ENCODE measurements around the gene RASSF3.

Gene RASSF3

DNA sequence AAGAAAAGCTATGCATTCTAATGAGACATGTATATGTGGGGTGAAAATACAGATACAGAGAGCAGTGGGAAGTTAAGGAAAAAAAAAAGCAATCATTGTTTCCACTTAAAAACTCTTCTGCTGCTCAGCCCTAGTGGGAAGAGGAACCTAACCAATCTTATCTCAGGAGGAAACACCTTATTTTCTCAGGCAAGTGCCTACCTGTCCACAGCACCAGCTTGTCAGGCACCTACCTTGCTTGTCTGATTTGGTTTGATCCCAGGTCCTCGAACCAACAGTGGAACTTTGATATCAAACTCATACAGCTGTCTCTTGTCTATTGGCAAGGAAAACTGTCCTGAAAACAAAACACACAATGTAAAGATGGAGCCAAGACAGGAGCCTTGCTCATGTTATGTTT, 126.5 kb downstream of the RASSF3 start:
- no peak for TF ChIP-seq EZH2 (IDR thresholded peaks at IDR 0.05; ENCODE audit: borderline replicate concordance, low read depth, low read length, severe bottlenecking)
- TF ChIP-seq, protein P1, sequence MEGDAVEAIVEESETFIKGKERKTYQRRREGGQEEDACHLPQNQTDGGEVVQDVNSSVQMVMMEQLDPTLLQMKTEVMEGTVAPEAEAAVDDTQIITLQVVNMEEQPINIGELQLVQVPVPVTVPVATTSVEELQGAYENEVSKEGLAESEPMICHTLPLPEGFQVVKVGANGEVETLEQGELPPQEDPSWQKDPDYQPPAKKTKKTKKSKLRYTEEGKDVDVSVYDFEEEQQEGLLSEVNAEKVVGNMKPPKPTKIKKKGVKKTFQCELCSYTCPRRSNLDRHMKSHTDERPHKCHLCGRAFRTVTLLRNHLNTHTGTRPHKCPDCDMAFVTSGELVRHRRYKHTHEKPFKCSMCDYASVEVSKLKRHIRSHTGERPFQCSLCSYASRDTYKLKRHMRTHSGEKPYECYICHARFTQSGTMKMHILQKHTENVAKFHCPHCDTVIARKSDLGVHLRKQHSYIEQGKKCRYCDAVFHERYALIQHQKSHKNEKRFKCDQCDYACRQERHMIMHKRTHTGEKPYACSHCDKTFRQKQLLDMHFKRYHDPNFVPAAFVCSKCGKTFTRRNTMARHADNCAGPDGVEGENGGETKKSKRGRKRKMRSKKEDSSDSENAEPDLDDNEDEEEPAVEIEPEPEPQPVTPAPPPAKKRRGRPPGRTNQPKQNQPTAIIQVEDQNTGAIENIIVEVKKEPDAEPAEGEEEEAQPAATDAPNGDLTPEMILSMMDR (IDR thresholded peaks at IDR 0.05; ENCODE audit: borderline replicate concordance, extremely low read depth, low read length, poor library complexity, severe bottlenecking) = no peak
- Histone ChIP-seq H3K9me3 (ENCODE audit: insufficient read depth, low read length, severe bottlenecking) (no peaks in the 10 kb centered on the region), H3K4me2 (ENCODE audit: insufficient read depth, low read length) (no peak overlapping the region), H4K20me1 (ENCODE audit: insufficient read depth, low read length) (no peaks in the 10 kb centered on the region), H3K27ac (ENCODE audit: low read length) (no peak overlapping the region), H2AFZ (ENCODE audit: low read depth, low read length) (no peak overlapping the region), H3K9ac (ENCODE audit: low read depth, low read length) (no peak overlapping the region), H3K79me2 (ENCODE audit: insufficient read depth, low read length) (no peaks in the 10 kb centered on the region), H3K36me3 (ENCODE audit: insufficient read depth, low read length) (peaks cover 56% of the 10 kb centered on the region), H3K4me1 (ENCODE audit: insufficient read depth, low read length) (no peaks in the 10 kb centered on the region), H3K27me3 (ENCODE audit: insufficient read depth, low read length, poor library complexity) (no peaks in the 10 kb centered on the region), H3K4me3 (ENCODE audit: low read depth in 1 of 2, low read length in 2 of 2) (no peak overlapping the region)
- DNase-seq = no peak
- no peak for ATAC-seq (ENCODE audit: insufficient read depth, low read depth)

DNA sequence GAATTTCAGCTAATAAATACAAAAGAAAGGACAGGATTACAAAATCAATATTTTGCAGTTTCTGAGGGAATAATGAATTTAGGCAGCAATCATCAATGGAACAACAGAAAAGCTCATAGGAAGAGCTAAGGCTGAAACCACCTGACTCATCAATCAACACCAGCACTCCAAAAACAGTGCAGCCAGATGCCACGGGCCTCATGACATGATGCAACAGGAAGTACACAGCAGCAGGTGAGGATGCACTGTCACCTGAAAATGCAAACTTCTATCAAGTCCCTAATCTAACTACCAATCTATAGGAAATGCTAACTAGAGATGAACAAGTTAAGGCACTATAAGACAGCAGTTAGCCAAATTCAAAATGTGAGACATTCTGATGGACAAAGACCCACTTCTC, 127.2 kb downstream of the RASSF3 start:
- Histone ChIP-seq H3K79me2 (ENCODE audit: insufficient read depth, low read length) (no peaks in the 10 kb centered on the region), H3K36me3 (ENCODE audit: insufficient read depth, low read length) (peaks cover 61% of the 10 kb centered on the region), H3K4me1 (ENCODE audit: insufficient read depth, low read length) (no peaks in the 10 kb centered on the region), H3K9me3 (ENCODE audit: insufficient read depth, low read length, severe bottlenecking) (no peaks in the 10 kb centered on the region), H3K4me3 (ENCODE audit: low read depth in 1 of 2, low read length in 2 of 2) (no peak overlapping the region), H3K27ac (ENCODE audit: low read length) (no peak overlapping the region), H3K4me2 (ENCODE audit: insufficient read depth, low read length) (no peak overlapping the region), H2AFZ (ENCODE audit: low read depth, low read length) (no peak overlapping the region), H4K20me1 (ENCODE audit: insufficient read depth, low read length) (no peaks in the 10 kb centered on the region), H3K27me3 (ENCODE audit: insufficient read depth, low read length, poor library complexity) (no peaks in the 10 kb centered on the region), H3K9ac (ENCODE audit: low read depth, low read length) (no peak overlapping the region)
- no peak for ATAC-seq (ENCODE audit: insufficient read depth, low read depth)
- no peak for TF ChIP-seq EZH2 (IDR thresholded peaks at IDR 0.05; ENCODE audit: borderline replicate concordance, low read depth, low read length, severe bottlenecking)
- TF ChIP-seq, protein P1 (IDR thresholded peaks at IDR 0.05; ENCODE audit: borderline replicate concordance, extremely low read depth, low read length, poor library complexity, severe bottlenecking) = no peak
- DNase-seq = peak; percentile 14

DNA sequence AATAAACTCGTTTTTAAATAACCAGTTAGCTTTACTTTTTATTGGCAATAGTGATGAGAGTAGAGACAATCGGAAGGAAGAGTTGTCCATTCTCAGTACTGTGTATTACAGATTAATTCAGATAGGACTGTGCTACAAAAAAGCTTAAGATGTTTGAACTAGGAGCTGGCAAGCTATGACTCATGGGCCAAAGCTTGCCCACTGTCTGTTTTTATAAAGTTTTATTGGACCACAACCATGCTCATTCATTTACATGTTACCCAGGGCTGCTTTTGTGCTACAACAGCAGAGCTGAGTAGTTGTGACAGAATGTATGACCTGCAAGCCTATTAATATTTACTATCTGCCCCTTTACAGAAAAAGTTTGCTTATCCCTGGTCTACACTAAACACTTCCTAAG, 129.5 kb downstream of the RASSF3 start:
- no peaks in the 10 kb centered on the region for H3K27me3 ChIP-seq (ENCODE audit: insufficient read depth, low read length, poor library complexity)
- no peak overlapping the region for H3K27ac ChIP-seq (ENCODE audit: low read length)
- H3K4me1 ChIP-seq (ENCODE audit: insufficient read depth, low read length) = no peaks in the 10 kb centered on the region
- H3K4me3 ChIP-seq (ENCODE audit: low read depth in 1 of 2, low read length in 2 of 2) = no peak overlapping the region
- H3K79me2 ChIP-seq (ENCODE audit: insufficient read depth, low read length) = no peaks in the 10 kb centered on the region
- TF ChIP-seq, protein P1 (IDR thresholded peaks at IDR 0.05; ENCODE audit: borderline replicate concordance, extremely low read depth, low read length, poor library complexity, severe bottlenecking) = no peak
- TF ChIP-seq EZH2 (IDR thresholded peaks at IDR 0.05; ENCODE audit: borderline replicate concordance, low read depth, low read length, severe bottlenecking) = no peak
- no peak overlapping the region for H3K4me2 ChIP-seq (ENCODE audit: insufficient read depth, low read length)
- DNase-seq = no peak
- no peaks in the 10 kb centered on the region for H3K9me3 ChIP-seq (ENCODE audit: insufficient read depth, low read length, severe bottlenecking)
- ATAC-seq (ENCODE audit: insufficient read depth, low read depth) = no peak
- no peak overlapping the region for H3K9ac ChIP-seq (ENCODE audit: low read depth, low read length)
- H3K36me3 ChIP-seq (ENCODE audit: insufficient read depth, low read length) = peaks cover 76% of the 10 kb centered on the region
- no peak overlapping the region for H2AFZ ChIP-seq (ENCODE audit: low read depth, low read length)
- no peaks in the 10 kb centered on the region for H4K20me1 ChIP-seq (ENCODE audit: insufficient read depth, low read length)

DNA sequence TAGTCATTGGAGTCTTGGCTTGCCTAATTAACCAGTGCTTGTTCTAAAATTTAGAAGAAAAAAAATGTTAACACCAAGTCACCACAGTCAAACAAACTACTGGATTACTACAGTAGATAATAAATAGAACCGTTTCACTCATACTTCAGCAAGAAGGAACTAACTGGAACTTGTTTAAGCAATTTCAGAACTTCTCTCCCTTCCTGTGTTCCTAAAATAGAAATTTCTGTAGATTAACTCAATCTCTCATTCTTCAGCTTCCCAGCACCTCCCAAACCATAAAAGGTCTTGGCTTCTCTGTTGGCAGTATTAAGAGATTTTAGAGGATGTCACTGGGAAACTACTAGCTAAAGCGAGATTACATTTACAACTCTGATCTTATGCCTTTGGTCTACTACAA, 130.4 kb downstream of the RASSF3 start:
- peaks cover 75% of the 10 kb centered on the region for H3K36me3 ChIP-seq (ENCODE audit: insufficient read depth, low read length)
- no peak for ATAC-seq (ENCODE audit: insufficient read depth, low read depth)

More for the DNA sequence above, 130.4 kb downstream of the RASSF3 start:
- Histone ChIP-seq H4K20me1 (ENCODE audit: insufficient read depth, low read length) (no peaks in the 10 kb centered on the region), H3K9ac (ENCODE audit: low read depth, low read length) (no peak overlapping the region), H3K79me2 (ENCODE audit: insufficient read depth, low read length) (no peaks in the 10 kb centered on the region), H3K4me2 (ENCODE audit: insufficient read depth, low read length) (no peak overlapping the region), H3K4me1 (ENCODE audit: insufficient read depth, low read length) (no peaks in the 10 kb centered on the region), H3K27ac (ENCODE audit: low read length) (no peak overlapping the region), H3K27me3 (ENCODE audit: insufficient read depth, low read length, poor library complexity) (no peaks in the 10 kb centered on the region), H3K4me3 (ENCODE audit: low read depth in 1 of 2, low read length in 2 of 2) (no peak overlapping the region), H3K9me3 (ENCODE audit: insufficient read depth, low read length, severe bottlenecking) (no peaks in the 10 kb centered on the region), H2AFZ (ENCODE audit: low read depth, low read length) (no peak overlapping the region)
- DNase-seq = no peak
- TF ChIP-seq, protein P1 (IDR thresholded peaks at IDR 0.05; ENCODE audit: borderline replicate concordance, extremely low read depth, low read length, poor library complexity, severe bottlenecking) = no peak
- no peak for TF ChIP-seq EZH2 (IDR thresholded peaks at IDR 0.05; ENCODE audit: borderline replicate concordance, low read depth, low read length, severe bottlenecking)

Data from DND-41 (cell line).